OCI-LY1 (cell line): ENCODE data around the gene ERN2.

Source experiments
- H2AFZ ChIP-seq: fragments of 200-600 bp; sonication (generic), shearing (Covaris generic); 2 replicates; pipeline ENCODE4 v1.6.0; 2014; ENCODE audit warnings: antibody characterized with exemption, mild to moderate bottlenecking, low read length
- H3F3A ChIP-seq: fragments of 200-600 bp; sonication (generic), shearing (Covaris generic); 2 replicates; pipeline ENCODE4 v1.6.0; 2014; ENCODE audit warnings: mild to moderate bottlenecking, antibody characterized with exemption, low read length, moderate library complexity; ENCODE audit not compliant: insufficient read depth
- H3K27ac ChIP-seq: fragments of 200-600 bp; sonication (generic); 2 replicates; pipeline ENCODE4 v1.5.1; 2014; ENCODE audit warnings: low read length, mixed run types, mild to moderate bottlenecking, low read depth; ENCODE audit not compliant: poor library complexity, severe bottlenecking
- H3K27me3 ChIP-seq: fragments of 200-600 bp; sonication (generic); 2 replicates; pipeline ENCODE4 v1.6.0; 2014; ENCODE audit warnings: antibody characterized with exemption, mild to moderate bottlenecking, low read length, moderate library complexity; ENCODE audit not compliant: insufficient read depth
- H3K36me3 ChIP-seq: fragments of 200-600 bp; sonication (generic); 2 replicates; pipeline ENCODE4 v1.6.1; 2014; ENCODE audit warnings: mild to moderate bottlenecking, antibody characterized with exemption, low read length, moderate library complexity, mixed read lengths; ENCODE audit not compliant: insufficient read depth
- H3K4me1 ChIP-seq: fragments of 200-600 bp; sonication (generic); 2 replicates; pipeline ENCODE4 v1.5.1; 2014; ENCODE audit warnings: mild to moderate bottlenecking, low read length, moderate library complexity; ENCODE audit not compliant: insufficient read depth, severe bottlenecking
- H3K4me2 ChIP-seq: fragments of 200-600 bp; sonication (generic), shearing (Covaris generic); 2 replicates; pipeline ENCODE4 v1.6.1; 2014; ENCODE audit warnings: low read length
- H3K4me3 ChIP-seq: fragments of 200-600 bp; sonication (generic); 2 replicates; pipeline ENCODE4 v1.5.1; 2014; ENCODE audit warnings: low read length, low read depth, mild to moderate bottlenecking, mixed read lengths; ENCODE audit not compliant: poor library complexity, severe bottlenecking
- H3K79me2 ChIP-seq: fragments of 200-600 bp; shearing (Covaris generic); 2 replicates; pipeline ENCODE4 v1.6.1; 2016; ENCODE audit warnings: mixed run types, low read length, mixed read lengths; ENCODE audit not compliant: insufficient read depth
- H3K9ac ChIP-seq: fragments of 200-600 bp; sonication (generic), shearing (Covaris generic); 2 replicates; pipeline ENCODE4 v1.6.1; 2014; ENCODE audit warnings: mild to moderate bottlenecking, low read length, mixed read lengths
- H3K9me2 ChIP-seq: fragments of 200-600 bp; sonication (generic), shearing (Covaris generic); 2 replicates; pipeline ENCODE4 v1.6.1; 2014; ENCODE audit warnings: low read depth, mild to moderate bottlenecking, low read length, mixed read lengths
- H3K9me3 ChIP-seq: fragments of 200-600 bp; shearing (Covaris generic); 2 replicates; pipeline ENCODE4 v1.6.1; 2014; ENCODE audit warnings: low read length, mixed read lengths
- H4K20me1 ChIP-seq: fragments of 200-600 bp; sonication (generic), shearing (Covaris generic); 2 replicates; pipeline ENCODE4 v1.6.0; 2016; ENCODE audit warnings: mild to moderate bottlenecking, low read length; ENCODE audit not compliant: insufficient read depth
- CTCF ChIP-seq: fragments of 200-600 bp; sonication (generic), shearing (Covaris generic); IDR thresholded peaks from 2 replicates; pipeline ENCODE4 v1.5.1; 2017; ENCODE audit warnings: mild to moderate bottlenecking, antibody characterized with exemption, low read length, moderate library complexity, mixed read lengths
- EZH2 ChIP-seq: fragments of 200-600 bp; sonication (generic), shearing (Covaris generic); IDR thresholded peaks from 2 replicates; pipeline ENCODE4 v1.8.0; 2017; ENCODE audit warnings: borderline replicate concordance, mixed run types, mild to moderate bottlenecking, antibody characterized with exemption, low read length, moderate library complexity, mixed read lengths

ERN2 gene

GRCh38 chr16:23692190-23692837 is 20.7 kb downstream of the ERN2 start:
- no peaks in the 10 kb centered on the region for H3K27me3 ChIP-seq
- H3K27ac ChIP-seq = no peak overlapping the region
- TF ChIP-seq EZH2 = no peak
- TF ChIP-seq CTCF = no peak
- peaks cover 21% of the 10 kb centered on the region for H3K4me1 ChIP-seq
- H3K9me3 ChIP-seq = no peaks in the 10 kb centered on the region
- H3K36me3 ChIP-seq = peaks cover 50% of the 10 kb centered on the region
- H3K79me2 ChIP-seq = no peaks in the 10 kb centered on the region
- H2AFZ ChIP-seq = no peak overlapping the region
- no peak overlapping the region for H3K4me3 ChIP-seq
- no peaks in the 10 kb centered on the region for H4K20me1 ChIP-seq
- H3F3A ChIP-seq = peaks cover 3% of the 10 kb centered on the region; the same call in 1 of the 2 replicates
- no peak overlapping the region for H3K9ac ChIP-seq
- no peak overlapping the region for H3K4me2 ChIP-seq
- H3K9me2 ChIP-seq = no peaks in the 10 kb centered on the region

GRCh38 chr16:23691483-23692189 is 21.4 kb downstream of the ERN2 start:
- H3K4me3 ChIP-seq = no peak overlapping the region
- H3F3A ChIP-seq = peaks cover 3% of the 10 kb centered on the region; the same call in 1 of the 2 replicates
- H3K9ac ChIP-seq = no peak overlapping the region
- H3K4me2 ChIP-seq = no peak overlapping the region
- H3K79me2 ChIP-seq = no peaks in the 10 kb centered on the region
- no peak overlapping the region for H3K27ac ChIP-seq
- H3K36me3 ChIP-seq = peaks cover 57% of the 10 kb centered on the region
- no peaks in the 10 kb centered on the region for H4K20me1 ChIP-seq
- no peak overlapping the region for H2AFZ ChIP-seq
- no peaks in the 10 kb centered on the region for H3K9me3 ChIP-seq
- H3K9me2 ChIP-seq = no peaks in the 10 kb centered on the region
- peaks cover 21% of the 10 kb centered on the region for H3K4me1 ChIP-seq
- TF ChIP-seq EZH2 (no peak), CTCF (no peak)
- no peaks in the 10 kb centered on the region for H3K27me3 ChIP-seq

DNA sequence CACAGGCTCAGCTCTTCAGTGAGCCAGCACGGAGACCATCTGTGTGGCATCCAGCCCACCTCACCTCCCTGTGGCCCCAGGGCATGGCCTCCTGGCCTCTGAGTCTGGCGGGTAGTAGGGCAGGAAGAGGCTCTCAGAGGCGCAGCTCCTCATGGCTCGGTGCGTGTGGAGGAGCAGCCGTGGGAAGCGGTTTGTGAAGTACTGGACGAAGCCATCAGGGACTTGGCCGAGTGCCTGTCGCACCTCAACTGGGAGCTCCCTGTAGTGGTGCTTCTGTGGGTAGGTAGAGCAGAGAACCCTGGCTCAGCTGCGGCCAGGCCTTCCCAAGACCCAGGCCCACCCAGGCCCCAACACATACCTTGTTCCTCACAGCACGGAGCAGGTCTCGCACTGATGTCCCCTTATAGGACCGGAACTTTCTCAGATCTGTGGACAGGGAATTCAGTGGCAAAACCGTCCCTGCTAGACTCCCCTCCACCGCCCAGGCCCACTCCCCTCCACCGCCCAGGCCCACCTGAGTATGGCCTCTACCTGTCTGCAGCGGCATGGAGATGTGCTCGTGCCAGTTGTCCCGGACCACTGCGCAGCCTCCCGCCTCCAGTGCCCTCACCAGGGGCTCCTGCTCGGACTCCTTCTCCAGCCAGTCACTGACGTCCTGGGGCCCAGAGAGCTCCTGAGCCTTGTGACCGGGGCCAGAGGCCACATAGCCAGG is 22.1 kb downstream of the ERN2 start:
- Histone ChIP-seq H3K36me3 (peaks cover 64% of the 10 kb centered on the region), H3K9me2 (no peaks in the 10 kb centered on the region), H3K79me2 (no peaks in the 10 kb centered on the region), H3K9ac (no peak overlapping the region), H3K4me1 (peaks cover 19% of the 10 kb centered on the region), H3K27ac (no peak overlapping the region), H3K9me3 (no peaks in the 10 kb centered on the region), H2AFZ (no peak overlapping the region), H4K20me1 (no peaks in the 10 kb centered on the region), H3K4me3 (no peak overlapping the region), H3F3A (peaks cover 3% of the 10 kb centered on the region; the same call in 1 of the 2 replicates), H3K27me3 (no peaks in the 10 kb centered on the region), H3K4me2 (no peak overlapping the region)
- TF ChIP-seq CTCF = no peak
- no peak for TF ChIP-seq EZH2
